HCT116 (cell line): ENCODE data around the gene NKX2-1. TPM values are rescaled to one million over a fixed set of nuclear protein-coding genes. Genes with fewer than 3 reads are reported as not detected.

ENCODE experiments used
- ATAC-seq: fragments of 200-7000 bp; cut with Tn5 transposase; 2 replicates; pipeline ENCODE4 v1.9.1; 2020; ENCODE audit warnings: mild to moderate bottlenecking, moderate library complexity
- BruUV-seq: library from RNA; stranded (reverse); fragments of 400-500 nt; replicated peaks from 2 replicates; lab custom pipeline; 2021; lab: Mats Ljungman, UMichigan
- CTCF ChIA-PET: fragments of 300-600 bp; sonication (Branson Sonifier 250); formaldehyde crosslinking; loops from one replicate; lab custom pipeline; 2021; ENCODE audit warnings: antibody characterized with exemption; lab: Charles Lee
- POLR2A ChIA-PET: fragments of 300-600, 350-600 bp; sonication (Branson Sonifier 250); formaldehyde crosslinking; loops from one replicate; lab custom pipeline; 2021; ENCODE audit warnings: antibody characterized with exemption; lab: Charles Lee
- RAD21 ChIA-PET, 2 experiments: fragments of 300-600 bp; sonication (Branson Sonifier 250); formaldehyde crosslinking; loops; one replicate each; lab custom pipeline; 2023; ENCODE audit warnings: low total read pairs in 2 of 2; ENCODE audit not compliant: uncharacterized antibody in 2 of 2, unreplicated experiment in 2 of 2, low non-redundant PET in 1 of 2; lab: Charles Lee
- DNase-seq: peaks from one replicate; pipeline ENCODE4 v3.0.0-alpha.2; 2010; ENCODE audit warnings: low read depth, low spot score
- H2AFZ ChIP-seq: fragments of 200-600 bp; shearing (Covaris generic), sonication (generic); 2 replicates; pipeline ENCODE4 v1.6.1; 2017; ENCODE audit warnings: low read depth, mixed run types, mixed read lengths, antibody characterized with exemption, low read length; ENCODE audit not compliant: poor library complexity, severe bottlenecking
- H3K27ac ChIP-seq: 2 replicates; pipeline ENCODE4 v1.5.1; 2012; ENCODE audit warnings: low read depth, low read length
- H3K27me3 ChIP-seq: fragments of 200-600 bp; sonication (generic); 2 replicates; pipeline ENCODE4 v1.6.1; 2016; ENCODE audit warnings: mixed run types, low read length, mixed read lengths; ENCODE audit not compliant: insufficient read depth
- H3K36me3 ChIP-seq, 2 experiments: fragments of 200-500 bp in 1 of 2; fragments of 200-600 bp in 1 of 2; sonication (Bioruptor generic) in 1 of 2; sonication (generic) in 1 of 2; 2 replicates each; pipeline versions ENCODE4 v1.5.1 to v1.6.1; 2014 to 2016; ENCODE audit warnings: low read length in 2 of 2, inconsistent platforms in 1 of 2, mixed read lengths in 1 of 2, mixed run types in 1 of 2; ENCODE audit not compliant: insufficient read depth in 2 of 2, control insufficient read depth in 1 of 2
- H3K4me1 ChIP-seq, 2 experiments: fragments of 200-600 bp in 1 of 2; sonication (generic) in 1 of 2; 2 replicates each; pipeline versions ENCODE4 v1.5.1 to v1.6.1; 2012 to 2017; ENCODE audit warnings: low read length in 2 of 2, inconsistent platforms in 1 of 2, mild to moderate bottlenecking in 1 of 2, mixed read lengths in 1 of 2, mixed run types in 1 of 2, moderate library complexity in 1 of 2; ENCODE audit not compliant: insufficient read depth in 2 of 2, control insufficient read depth in 1 of 2
- H3K4me2 ChIP-seq: fragments of 200-600 bp; sonication (generic); 2 replicates; pipeline ENCODE4 v1.6.1; 2017; ENCODE audit warnings: mixed run types, low read length, mixed read lengths
- H3K4me3 ChIP-seq, 2 experiments: fragments of 200-600 bp in 1 of 2; sonication (generic) in 1 of 2; replicated peaks in 1 of 2; 2 replicates each; pipeline ENCODE4 v1.5.1; 2011 to 2016; ENCODE audit warnings: low read length in 2 of 2, control low read depth in 1 of 2, low read depth in 1 of 2, mild to moderate bottlenecking in 1 of 2, mixed read lengths in 1 of 2, mixed run types in 1 of 2
- H3K79me2 ChIP-seq: fragments of 200-600 bp; sonication (generic); 2 replicates; pipeline ENCODE4 v1.6.1; 2017; ENCODE audit warnings: mild to moderate bottlenecking, mixed run types, low read length, moderate library complexity, mixed read lengths; ENCODE audit not compliant: insufficient read depth
- H3K9ac ChIP-seq: fragments of 200-600 bp; sonication (generic); 2 replicates; pipeline ENCODE4 v1.6.1; 2016; ENCODE audit warnings: low read length, mixed read lengths
- H3K9me2 ChIP-seq: fragments of 200-600 bp; sonication (generic), shearing (Covaris generic); 2 replicates; pipeline ENCODE4 v1.6.1; 2017; ENCODE audit warnings: mixed run types, mild to moderate bottlenecking, moderate library complexity; ENCODE audit not compliant: insufficient read depth
- H3K9me3 ChIP-seq, 2 experiments: fragments of 200-500 bp in 1 of 2; fragments of 200-600 bp in 1 of 2; sonication (Bioruptor generic) in 1 of 2; sonication (generic) in 1 of 2; 2 replicates each; pipeline ENCODE4 v1.6.1; 2014 to 2017; ENCODE audit warnings: low read length in 2 of 2, mixed read lengths in 2 of 2, inconsistent platforms in 1 of 2, low read depth in 1 of 2, mild to moderate bottlenecking in 1 of 2, mixed run types in 1 of 2, moderate library complexity in 1 of 2; ENCODE audit not compliant: control insufficient read depth in 1 of 2, insufficient read depth in 1 of 2
- H4K20me1 ChIP-seq: fragments of 200-600 bp; sonication (generic), shearing (Covaris generic); 2 replicates; pipeline ENCODE4 v1.6.1; 2017; ENCODE audit warnings: mixed run types, mild to moderate bottlenecking, moderate library complexity; ENCODE audit not compliant: insufficient read depth
- ATF3 ChIP-seq: IDR thresholded peaks from 2 replicates; pipeline ENCODE4 v1.6.1; 2012
- CBX3 ChIP-seq: IDR thresholded peaks from 2 replicates; pipeline ENCODE4 v1.6.1; 2012; ENCODE audit warnings: low read depth
- CEBPB ChIP-seq: IDR thresholded peaks from 2 replicates; pipeline ENCODE4 v1.6.1; 2012; ENCODE audit warnings: low read depth
- CTCF ChIP-seq, 3 experiments: fragments of 200-600 bp in 1 of 3; sonication (generic) in 1 of 3; IDR thresholded peaks in 2 of 3; conservative IDR thresholded peaks in 1 of 3; 2 replicates each; pipeline ENCODE4 v1.5.1; 2012 to 2017; ENCODE audit warnings: low read depth in 2 of 3, low read length in 2 of 3, antibody characterized with exemption in 1 of 3, borderline replicate concordance in 1 of 3, control low read depth in 1 of 3, mild to moderate bottlenecking in 1 of 3, mixed read lengths in 1 of 3, mixed run types in 1 of 3, moderate library complexity in 1 of 3; ENCODE audit not compliant: insufficient read depth in 1 of 3
- EGR1 ChIP-seq: IDR thresholded peaks from 2 replicates; pipeline ENCODE4 v1.6.1; 2012; ENCODE audit warnings: low read depth
- ELF1 ChIP-seq: IDR thresholded peaks from 2 replicates; pipeline ENCODE4 v1.6.1; 2012; ENCODE audit warnings: low read depth, borderline replicate concordance
- EZH2 ChIP-seq: fragments of 200-600 bp; sonication (generic); IDR thresholded peaks from 2 replicates; pipeline ENCODE4 v1.6.1; 2017; ENCODE audit warnings: antibody characterized with exemption, mixed run types
- EZH2phosphoT487 ChIP-seq: fragments of 200-600 bp; IDR thresholded peaks from 2 replicates; pipeline ENCODE4 v1.6.1; 2018; ENCODE audit warnings: antibody characterized with exemption, borderline replicate concordance
- FOSL1 ChIP-seq: IDR thresholded peaks from 2 replicates; pipeline ENCODE4 v1.6.1; 2012; ENCODE audit warnings: low read depth
- RAD21 ChIP-seq: IDR thresholded peaks from 2 replicates; pipeline ENCODE4 v1.6.1; 2012; ENCODE audit warnings: low read depth, mild to moderate bottlenecking
- REST ChIP-seq: IDR thresholded peaks from 2 replicates; pipeline ENCODE4 v1.6.1; 2012; ENCODE audit warnings: low read depth
- SIN3A ChIP-seq: IDR thresholded peaks from 2 replicates; pipeline ENCODE4 v1.6.1; 2012; ENCODE audit warnings: low read depth
- SP1 ChIP-seq: IDR thresholded peaks from 2 replicates; pipeline ENCODE4 v1.6.1; 2012; ENCODE audit warnings: low read depth
- TCF7L2 ChIP-seq: IDR thresholded peaks from 2 replicates; pipeline ENCODE4 v1.7.0; 2011; ENCODE audit warnings: borderline replicate concordance, inconsistent platforms; ENCODE audit not compliant: insufficient read depth, insufficient read length; ENCODE audit errors: extremely low read depth
- YY1 ChIP-seq: IDR thresholded peaks from 2 replicates; pipeline ENCODE4 v1.6.1; 2011; ENCODE audit warnings: low read length, low read depth, moderate library complexity, mild to moderate bottlenecking; ENCODE audit not compliant: insufficient replicate concordance; ENCODE audit errors: extremely low read depth
- ZNF274 ChIP-seq: fragments of 200-500 bp; sonication (Bioruptor generic); IDR thresholded peaks from 2 replicates; pipeline ENCODE4 v1.6.1; 2014; ENCODE audit warnings: mild to moderate bottlenecking, low read depth, low read length, inconsistent platforms
- intact Hi-C: fragments of 100-400 bp; cut with micrococcal nuclease; formaldehyde crosslinking; loops from 2 replicates; pipeline ENCODE4 v1.10.0; 2022
- total RNA-seq: library from RNA; stranded (reverse); gene quantifications from one replicate; pipeline ENCODE4 v1.2.1, GENCODE V29; 2021; ENCODE audit not compliant: unreplicated experiment

The NKX2-1 gene
- total RNA-seq, 1 experiment from 2014 or later, result 0.84 TPM

- Histone ChIP-seq H3K79me2 (no peaks in the 10 kb centered on the region), H3K9me3 (no peaks in the 10 kb centered on the region), H3K27me3 (peaks cover 27% of the 10 kb centered on the region), H4K20me1 (no peaks in the 10 kb centered on the region), H3K4me2 (no peak overlapping the region), H3K9ac (no peak overlapping the region), H3K4me3 (no peak overlapping the region), H3K4me1 (no peaks in the 10 kb centered on the region), H2AFZ (no peak overlapping the region), H3K27ac (no peak overlapping the region), H3K9me2 (no peaks in the 10 kb centered on the region), H3K36me3 (no peaks in the 10 kb centered on the region)
- RAD21 ChIA-PET, result no interaction called here
- intact Hi-C loops, result no loop called here
- BruUV-seq, result no TSS peak
- CTCF ChIA-PET, result interaction anchor here (0.6 kb wide), 1 partner anchor 112 kb away, joined by 3 read pairs; no protein-coding TSS in a partner anchor
- TF ChIP-seq ATF3 (no peak), REST (no peak), ZNF274 (no peak), CBX3 (no peak), RAD21 (no peak), CTCF (IDR thresholded peaks at IDR 0.05 in 2 of 3, conservative IDR thresholded peaks at IDR 0.05 in 1 of 3; ENCODE audit: borderline replicate concordance in 1 of 3, insufficient read depth in 1 of 3, low read depth in 2 of 3, low read length in 2 of 3) (no peak), SIN3A (no peak), EZH2phosphoT487 (no peak), ELF1 (no peak), CEBPB (no peak), EGR1 (no peak), SP1 (no peak), EZH2 (no peak), YY1 (no peak), TCF7L2 (no peak), FOSL1 (no peak)
- no peak for DNase-seq
- ATAC-seq, result no peak
- POLR2A ChIA-PET, result no interaction called here
These were observed 9.8 kb downstream of the NKX2-1 start for GRCh38 chr14:36510078-36510799.
